H9 (cell line): ENCODE measurements around the gene TRIM40. TPM values are rescaled to one million over a fixed set of nuclear protein-coding genes. Genes with fewer than 3 reads are reported as not detected.

Experiments used
- DNase-seq: peaks from one replicate; pipeline ENCODE4 v3.0.0-alpha.2; 2017
- H2AFZ ChIP-seq: one replicate; pipeline ENCODE4 v1.6.1; 2013; ENCODE audit warnings: mild to moderate bottlenecking, low read length, control low read depth, moderate library complexity
- H2AK5ac ChIP-seq: 2 replicates; pipeline ENCODE4 v1.6.1; 2013; ENCODE audit warnings: low read length, control low read depth, mixed read lengths; ENCODE audit not compliant: insufficient read length
- H2BK120ac ChIP-seq: one replicate; pipeline ENCODE4 v1.6.1; 2013; ENCODE audit warnings: low read depth, mild to moderate bottlenecking, low read length, control low read depth, inconsistent platforms; ENCODE audit not compliant: poor library complexity, severe bottlenecking
- H2BK12ac ChIP-seq: 2 replicates; pipeline ENCODE4 v1.6.1; 2013; ENCODE audit warnings: low read length, control low read depth, mixed read lengths, low read depth; ENCODE audit not compliant: insufficient read length
- H2BK15ac ChIP-seq: 2 replicates; pipeline ENCODE4 v1.6.1; 2013; ENCODE audit warnings: low read depth, low read length, control low read depth
- H2BK20ac ChIP-seq: one replicate; pipeline ENCODE4 v1.6.1; 2013; ENCODE audit warnings: low read depth, mild to moderate bottlenecking, low read length, control low read depth, inconsistent platforms; ENCODE audit not compliant: poor library complexity, severe bottlenecking
- H2BK5ac ChIP-seq: 2 replicates; pipeline ENCODE4 v1.6.1; 2013; ENCODE audit warnings: low read length, control low read depth, mixed read lengths; ENCODE audit not compliant: insufficient read length
- H3K14ac ChIP-seq: 2 replicates; pipeline ENCODE4 v1.6.1; 2013; ENCODE audit warnings: low read length, control low read depth; ENCODE audit not compliant: insufficient read depth
- H3K18ac ChIP-seq: 2 replicates; pipeline ENCODE4 v1.6.1; 2013; ENCODE audit warnings: low read depth, mild to moderate bottlenecking, mixed read lengths, low read length, control low read depth; ENCODE audit not compliant: insufficient read length
- H3K23ac ChIP-seq: 2 replicates; pipeline ENCODE4 v1.6.1; 2013; ENCODE audit warnings: low read length, control low read depth, mixed read lengths, low read depth; ENCODE audit not compliant: insufficient read length
- H3K23me2 ChIP-seq: 2 replicates; pipeline ENCODE4 v1.6.1; 2013; ENCODE audit warnings: low read depth, mild to moderate bottlenecking, mixed read lengths, low read length, control low read depth; ENCODE audit not compliant: insufficient read length, poor library complexity, severe bottlenecking
- H3K27ac ChIP-seq: 2 replicates; pipeline ENCODE4 v1.5.1; 2013; ENCODE audit warnings: low read length, control low read depth, mixed read lengths, low read depth; ENCODE audit not compliant: insufficient read length
- H3K27me3 ChIP-seq: 2 replicates; pipeline ENCODE4 v1.6.1; 2013; ENCODE audit warnings: low read length, control low read depth, inconsistent platforms; ENCODE audit not compliant: insufficient read depth
- H3K4ac ChIP-seq: 2 replicates; pipeline ENCODE4 v1.6.1; 2013; ENCODE audit warnings: low read depth, mild to moderate bottlenecking, control low read depth, inconsistent platforms, low read length, moderate library complexity
- H3K4me1 ChIP-seq: 2 replicates; pipeline ENCODE4 v1.6.1; 2013; ENCODE audit warnings: low read length, control low read depth, inconsistent platforms; ENCODE audit not compliant: insufficient read depth
- H3K4me2 ChIP-seq: 2 replicates; pipeline ENCODE4 v1.6.1; 2013; ENCODE audit warnings: low read length, control low read depth, mixed read lengths; ENCODE audit not compliant: insufficient read length, insufficient read depth
- H3K56ac ChIP-seq: 2 replicates; pipeline ENCODE4 v1.6.1; 2013; ENCODE audit warnings: low read depth, mild to moderate bottlenecking, mixed read lengths, low read length, control low read depth; ENCODE audit not compliant: insufficient read length
- H3K79me1 ChIP-seq: 2 replicates; pipeline ENCODE4 v1.6.1; 2013; ENCODE audit warnings: low read depth, mild to moderate bottlenecking, moderate library complexity, low read length, control low read depth, inconsistent platforms; ENCODE audit not compliant: insufficient read depth, poor library complexity, severe bottlenecking
- H3K79me2 ChIP-seq: 2 replicates; pipeline ENCODE4 v1.6.1; 2013; ENCODE audit warnings: low read length, control low read depth, inconsistent platforms; ENCODE audit not compliant: insufficient read depth
- H3K9ac ChIP-seq: 2 replicates; pipeline ENCODE4 v1.6.1; 2013; ENCODE audit warnings: low read length, control low read depth, mixed read lengths; ENCODE audit not compliant: insufficient read length; ENCODE audit errors: extremely low read depth
- H3K9me3 ChIP-seq: one replicate; pipeline ENCODE4 v1.6.1; 2013; ENCODE audit warnings: low read depth, low read length, inconsistent platforms; ENCODE audit not compliant: control insufficient read depth
- H3T11ph ChIP-seq: one replicate; pipeline ENCODE4 v1.6.1; 2013; ENCODE audit warnings: mild to moderate bottlenecking, low read length, control low read depth, inconsistent platforms
- H4K20me1 ChIP-seq: one replicate; pipeline ENCODE4 v1.6.1; 2013; ENCODE audit not compliant: control insufficient read depth, insufficient read length, insufficient read depth
- H4K5ac ChIP-seq: 2 replicates; pipeline ENCODE4 v1.6.1; 2013; ENCODE audit warnings: low read depth, mild to moderate bottlenecking, mixed read lengths, low read length, control low read depth; ENCODE audit not compliant: insufficient read length
- H4K8ac ChIP-seq: replicated peaks from 2 replicates; pipeline ENCODE4 v1.6.1; 2013; ENCODE audit warnings: low read length, control low read depth, mixed read lengths, low read depth; ENCODE audit not compliant: insufficient read length
- H4K91ac ChIP-seq: 2 replicates; pipeline ENCODE4 v1.6.1; 2013; ENCODE audit warnings: low read depth, mild to moderate bottlenecking, moderate library complexity, mixed read lengths, low read length, control low read depth; ENCODE audit not compliant: insufficient read length
- H3K27ac Mint-ChIP-seq, 3 experiments: 2 replicates in 2 of 3; 3 replicates in 1 of 3; pipeline ENCODE4 v1.8.0; 2020 to 2021; ENCODE audit warnings: mixed read lengths in 3 of 3, mild to moderate bottlenecking in 1 of 3, moderate library complexity in 1 of 3
- H3K27me3 Mint-ChIP-seq: 2 replicates; pipeline ENCODE4 v1.8.0; 2021; ENCODE audit warnings: low read depth, mild to moderate bottlenecking, moderate library complexity, mixed read lengths
- H3K36me3 Mint-ChIP-seq, 3 experiments: 2 replicates in 2 of 3; 3 replicates in 1 of 3; pipeline ENCODE4 v1.8.0; 2020 to 2021; ENCODE audit warnings: low read depth in 3 of 3, mixed read lengths in 3 of 3; ENCODE audit not compliant: insufficient read depth in 1 of 3
- H3K4me1 Mint-ChIP-seq, 2 experiments: 2 replicates each; pipeline ENCODE4 v1.8.0; 2020; ENCODE audit warnings: mixed read lengths in 2 of 2
- H3K4me3 Mint-ChIP-seq, 2 experiments: 2 replicates in 1 of 2; 3 replicates in 1 of 2; pipeline ENCODE4 v1.8.0; 2020 to 2021; ENCODE audit warnings: mild to moderate bottlenecking in 2 of 2, mixed read lengths in 2 of 2, moderate library complexity in 1 of 2
- H3K9me3 Mint-ChIP-seq, 2 experiments: 2 replicates in 1 of 2; 3 replicates in 1 of 2; pipeline ENCODE4 v1.8.0; 2020; ENCODE audit warnings: mild to moderate bottlenecking in 2 of 2, mixed read lengths in 2 of 2, moderate library complexity in 1 of 2
- CTCF ChIP-seq: fragments of 200-600 bp; sonication (generic); conservative IDR thresholded peaks from 3 replicates; pipeline ENCODE4 v1.8.0; 2021; ENCODE audit warnings: antibody characterized with exemption, mild to moderate bottlenecking
- WGBS: extraction: QIAGEN DNeasy Blood & Tissue Kit; methylation state at CpG from one replicate; pipeline ENCODE4 v1.1.7; 2013; ENCODE audit warnings: missing lambda C conversion rate, low lambda C conversion rate, mixed read lengths; ENCODE audit not compliant: insufficient read length; ENCODE audit errors: extremely low coverage; 5-methylcytosine and 5-hydroxymethylcytosine counted together
- total RNA-seq: library from RNA; stranded (reverse); gene quantifications from 2 replicates; pipeline ENCODE4 v1.2.1, GENCODE V29; 2021

The TRIM40 gene
- total RNA-seq, 1 experiment from 2014 or later: not detected

GRCh38 chr6:30157999-30158398 is 22.1 kb downstream of the TRIM40 start:
- H2BK5ac ChIP-seq: no peak overlapping the region
- WGBS: no CpG with 5 or more reads among the region's 2 CpGs
- peaks cover 62% of the 10 kb centered on the region for H3K27me3 Mint-ChIP-seq

More at GRCh38 chr6:30157999-30158398, 22.1 kb downstream of the TRIM40 start:
- no peaks in the 10 kb centered on the region for H3K9me3 ChIP-seq
- DNase-seq: no peak
- no peaks in the 10 kb centered on the region for H4K20me1 ChIP-seq
- H3K23ac ChIP-seq: no peak overlapping the region
- H3K79me2 ChIP-seq: no peaks in the 10 kb centered on the region
- TF ChIP-seq CTCF: no peak
- H4K5ac ChIP-seq: no peak overlapping the region
- no peak overlapping the region for H3K4ac ChIP-seq
- H2AFZ ChIP-seq: no peak overlapping the region
- Mint-ChIP-seq H3K9me3 (no peaks in the 10 kb centered on the region), H3K36me3 (no peaks in the 10 kb centered on the region), H3K27ac (no peak overlapping the region), H3K4me3 (no peak overlapping the region), H3K4me1 (no peaks in the 10 kb centered on the region)
- H3K23me2 ChIP-seq: no peaks in the 10 kb centered on the region
- H3K56ac ChIP-seq: no peak overlapping the region
- H2BK12ac ChIP-seq: no peak overlapping the region
- H3K79me1 ChIP-seq: no peaks in the 10 kb centered on the region
- H3K27ac ChIP-seq: no peak overlapping the region
- no peak overlapping the region for H3K18ac ChIP-seq
- H4K91ac ChIP-seq: no peak overlapping the region
- H3T11ph ChIP-seq: no peak overlapping the region
- no peak overlapping the region for H3K4me2 ChIP-seq
- no peak overlapping the region for H3K9ac ChIP-seq
- H3K14ac ChIP-seq: no peak overlapping the region
- H3K4me1 ChIP-seq: peaks cover under 1% of the 10 kb centered on the region; the same call in 1 of the 2 replicates
- H2BK120ac ChIP-seq: no peak overlapping the region
- no peak overlapping the region for H2AK5ac ChIP-seq
- no peak overlapping the region for H4K8ac ChIP-seq
- H2BK20ac ChIP-seq: no peak overlapping the region
- no peak overlapping the region for H2BK15ac ChIP-seq
- no peaks in the 10 kb centered on the region for H3K27me3 ChIP-seq
